SW480 (cell line): Measurements from ENCODE around the gene FXYD6.

Source experiments
- DNase-seq: peaks from one replicate; pipeline ENCODE4 v3.0.0-alpha.2; 2016; ENCODE audit warnings: low spot score

FXYD6 gene

GRCh38 chr11:117884994-117885393 lies 8.5 kb upstream of the FXYD6 start:
- DNase-seq: no peak

- DNase-seq: no peak
Observed at GRCh38 chr11:117883063-117883462, 6.6 kb upstream of the FXYD6 start.

- DNase-seq: no peak
Observed at GRCh38 chr11:117882311-117882905, 6.0 kb upstream of the FXYD6 start.

- DNase-seq: no peak
Observed at GRCh38 chr11:117881217-117881616, 4.8 kb upstream of the FXYD6 start.

- DNase-seq: no peak
Observed at GRCh38 chr11:117879516-117880480, 3.3 kb upstream of the FXYD6 start.

GRCh38 chr11:117878939-117879475 lies 2.5 kb upstream of the FXYD6 start:
- no peak for DNase-seq

GRCh38 chr11:117878314-117878938 lies 2.0 kb upstream of the FXYD6 start:
- no peak for DNase-seq

GRCh38 chr11:117877120-117877784 lies 794 bp upstream of the FXYD6 start:
- no peak for DNase-seq

- DNase-seq: no peak
Observed at GRCh38 chr11:117876059-117876340, 458 bp downstream of the FXYD6 start.

- peak; percentile 22 for DNase-seq
Observed at GRCh38 chr11:117875382-117876058, 938 bp downstream of the FXYD6 start.

GRCh38 chr11:117874910-117875381 lies 1.5 kb downstream of the FXYD6 start:
- no peak for DNase-seq

- DNase-seq: no peak
Observed at GRCh38 chr11:117874253-117874909, 2.1 kb downstream of the FXYD6 start.

GRCh38 chr11:117873828-117874125 lies 2.7 kb downstream of the FXYD6 start:
- no peak for DNase-seq

- no peak for DNase-seq
Observed at GRCh38 chr11:117872975-117873827, 3.3 kb downstream of the FXYD6 start.

GRCh38 chr11:117872420-117872961 lies 4.0 kb downstream of the FXYD6 start:
- DNase-seq: no peak

GRCh38 chr11:117871784-117872183 lies 4.7 kb downstream of the FXYD6 start:
- DNase-seq: no peak

GRCh38 chr11:117871160-117871559 lies 5.3 kb downstream of the FXYD6 start:
- DNase-seq: no peak

GRCh38 chr11:117870103-117870952 lies 6.1 kb downstream of the FXYD6 start:
- peak; percentile 76 for DNase-seq

GRCh38 chr11:117869604-117870003 lies 6.9 kb downstream of the FXYD6 start:
- DNase-seq: no peak
